K562 (cell line): ENCODE data around the gene RPE65. TPM values are rescaled to one million over a fixed set of nuclear protein-coding genes. Genes with fewer than 3 reads are reported as not detected.

Source experiments
- ASH1L ChIP-seq: fragments of 450-650 bp; IDR thresholded peaks from 2 replicates; pipeline ENCODE4 v1.6.1; 2018; ENCODE audit warnings: borderline replicate concordance, mild to moderate bottlenecking, low read depth; ENCODE audit not compliant: partially characterized antibody
- ATF6 ChIP-seq: sonication (generic); formaldehyde crosslinking; IDR thresholded peaks from 2 replicates; pipeline ENCODE4 v1.4.0; 2020; ENCODE audit warnings: mild to moderate bottlenecking, missing genetic modification reagents
- HMGN3 ChIP-seq: IDR thresholded peaks from 2 replicates; pipeline ENCODE4 v1.6.1; 2011; ENCODE audit warnings: borderline replicate concordance, low read depth, mild to moderate bottlenecking, mixed read lengths, low read length; ENCODE audit not compliant: insufficient read length; ENCODE audit errors: extremely low read depth
- LCOR ChIP-seq: sonication (generic); formaldehyde crosslinking; IDR thresholded peaks from 2 replicates; pipeline ENCODE4 v1.8.0; 2022; ENCODE audit warnings: mild to moderate bottlenecking, missing genetic modification reagents
- RBM25 ChIP-seq: fragments of 200-400 bp; formaldehyde crosslinking; IDR thresholded peaks from 2 replicates; pipeline ENCODE4 v1.6.1; 2018; ENCODE audit warnings: low read length, low read depth, moderate library complexity; ENCODE audit not compliant: severe bottlenecking
- TAF7 ChIP-seq: fragments of 450-650 bp; IDR thresholded peaks from 2 replicates; pipeline ENCODE4 v1.6.1; 2016; ENCODE audit warnings: missing genetic modification characterization, missing compliant biosample characterization
- ZKSCAN8 ChIP-seq: fragments of 200-800 bp; sonication (Bioruptor generic); IDR thresholded peaks from 2 replicates; pipeline ENCODE4 v1.6.1; 2016; ENCODE audit warnings: missing genetic modification characterization, missing compliant biosample characterization
- polyA plus RNA-seq, 8 experiments: library from polyadenylated mRNA; depleted of rRNA in 4 of 8; stranded (reverse) in 5 of 8; unstranded in 3 of 8; fragments of >200 nt; fragmentation: Nextera tagmentation in 2 of 8; fragmentation: Illumina TruSeq in 1 of 8; extraction: Ambion mirVana in 2 of 8; extraction: Trizol in 1 of 8; gene quantifications; 2 replicates each; pipeline versions ENCODE4 v1.2.1 to v1.2.3, GENCODE V29; 2011 to 2014; ENCODE audit warnings: inconsistent platforms in 1 of 8, missing spikeins in 1 of 8
- total RNA-seq, 7 experiments: library from RNA; depleted of rRNA in 6 of 7; stranded (reverse); fragments of >200 nt in 6 of 7; fragmentation: Illumina TruSeq in 2 of 7; extraction: Trizol in 2 of 7; gene quantifications; 2 replicates each; pipeline versions ENCODE4 v1.2.1 to v1.2.3, GENCODE V29; 2011 to 2021; ENCODE audit warnings: low replicate concordance in 1 of 7
- TF ChIP-seq, protein P1 (sequence below): sonication (generic); formaldehyde crosslinking; IDR thresholded peaks from 2 replicates; pipeline ENCODE4 v1.8.0; 2022; ENCODE audit warnings: missing genetic modification reagents, mild to moderate bottlenecking, moderate library complexity, borderline replicate concordance
- TF ChIP-seq, protein P2 (sequence below): fragments of 250-450 bp; sonication (Bioruptor Pico); IDR thresholded peaks from 2 replicates; pipeline ENCODE4 v1.8.0; 2021; ENCODE audit warnings: mild to moderate bottlenecking, moderate library complexity
- TF ChIP-seq, protein P3 (sequence below): sonication (generic); formaldehyde crosslinking; IDR thresholded peaks from 2 replicates; pipeline ENCODE4 v1.8.1; 2023; ENCODE audit warnings: mild to moderate bottlenecking, missing genetic modification reagents, moderate library complexity
- TF ChIP-seq, protein P4 (sequence below): fragments of 450-650 bp; formaldehyde crosslinking; IDR thresholded peaks from 2 replicates; pipeline ENCODE4 v1.4.0; 2020; ENCODE audit warnings: mild to moderate bottlenecking, mixed read lengths

RPE65 gene
- total and polyA plus RNA-seq, 9 of the 15 experiments (the other 6 are each of a cell fraction or from before 2014, with no cell fraction given) = 0.14 TPM; not detected in 8

GRCh38 chr1:68496680-68497357 is 47.1 kb upstream of the RPE65 start, which contains the start of gene DEPDC1 (continued):
- TF ChIP-seq, protein P1, sequence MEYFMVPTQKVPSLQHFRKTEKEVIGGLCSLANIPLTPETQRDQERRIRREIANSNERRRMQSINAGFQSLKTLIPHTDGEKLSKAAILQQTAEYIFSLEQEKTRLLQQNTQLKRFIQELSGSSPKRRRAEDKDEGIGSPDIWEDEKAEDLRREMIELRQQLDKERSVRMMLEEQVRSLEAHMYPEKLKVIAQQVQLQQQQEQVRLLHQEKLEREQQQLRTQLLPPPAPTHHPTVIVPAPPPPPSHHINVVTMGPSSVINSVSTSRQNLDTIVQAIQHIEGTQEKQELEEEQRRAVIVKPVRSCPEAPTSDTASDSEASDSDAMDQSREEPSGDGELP (CRISPR knock-in tag) = peak; percentile 91
- TF ChIP-seq, protein P2, sequence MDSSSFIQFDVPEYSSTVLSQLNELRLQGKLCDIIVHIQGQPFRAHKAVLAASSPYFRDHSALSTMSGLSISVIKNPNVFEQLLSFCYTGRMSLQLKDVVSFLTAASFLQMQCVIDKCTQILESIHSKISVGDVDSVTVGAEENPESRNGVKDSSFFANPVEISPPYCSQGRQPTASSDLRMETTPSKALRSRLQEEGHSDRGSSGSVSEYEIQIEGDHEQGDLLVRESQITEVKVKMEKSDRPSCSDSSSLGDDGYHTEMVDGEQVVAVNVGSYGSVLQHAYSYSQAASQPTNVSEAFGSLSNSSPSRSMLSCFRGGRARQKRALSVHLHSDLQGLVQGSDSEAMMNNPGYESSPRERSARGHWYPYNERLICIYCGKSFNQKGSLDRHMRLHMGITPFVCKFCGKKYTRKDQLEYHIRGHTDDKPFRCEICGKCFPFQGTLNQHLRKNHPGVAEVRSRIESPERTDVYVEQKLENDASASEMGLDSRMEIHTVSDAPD = 0 out of 2 replicates have a peak, but pooled peaks have one; percentile 17
- TF ChIP-seq TAF7 (tag) (peak; percentile 28; the same call in 1 of the 2 replicates), ATF6 (CRISPR knock-in tag) (0 out of 2 replicates have a peak, but pooled peaks have one; percentile 77), ASH1L (no peak), ZKSCAN8 (CRISPR knock-in tag) (no peak), RBM25 (peak; percentile 89), LCOR (CRISPR knock-in tag) (peak; percentile 94), HMGN3 (peak; percentile 83)
- TF ChIP-seq, protein P3, sequence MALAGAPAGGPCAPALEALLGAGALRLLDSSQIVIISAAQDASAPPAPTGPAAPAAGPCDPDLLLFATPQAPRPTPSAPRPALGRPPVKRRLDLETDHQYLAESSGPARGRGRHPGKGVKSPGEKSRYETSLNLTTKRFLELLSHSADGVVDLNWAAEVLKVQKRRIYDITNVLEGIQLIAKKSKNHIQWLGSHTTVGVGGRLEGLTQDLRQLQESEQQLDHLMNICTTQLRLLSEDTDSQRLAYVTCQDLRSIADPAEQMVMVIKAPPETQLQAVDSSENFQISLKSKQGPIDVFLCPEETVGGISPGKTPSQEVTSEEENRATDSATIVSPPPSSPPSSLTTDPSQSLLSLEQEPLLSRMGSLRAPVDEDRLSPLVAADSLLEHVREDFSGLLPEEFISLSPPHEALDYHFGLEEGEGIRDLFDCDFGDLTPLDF (CRISPR knock-in tag) = peak; percentile 68; the same call in 1 of the 2 replicates
- TF ChIP-seq, protein P4, sequence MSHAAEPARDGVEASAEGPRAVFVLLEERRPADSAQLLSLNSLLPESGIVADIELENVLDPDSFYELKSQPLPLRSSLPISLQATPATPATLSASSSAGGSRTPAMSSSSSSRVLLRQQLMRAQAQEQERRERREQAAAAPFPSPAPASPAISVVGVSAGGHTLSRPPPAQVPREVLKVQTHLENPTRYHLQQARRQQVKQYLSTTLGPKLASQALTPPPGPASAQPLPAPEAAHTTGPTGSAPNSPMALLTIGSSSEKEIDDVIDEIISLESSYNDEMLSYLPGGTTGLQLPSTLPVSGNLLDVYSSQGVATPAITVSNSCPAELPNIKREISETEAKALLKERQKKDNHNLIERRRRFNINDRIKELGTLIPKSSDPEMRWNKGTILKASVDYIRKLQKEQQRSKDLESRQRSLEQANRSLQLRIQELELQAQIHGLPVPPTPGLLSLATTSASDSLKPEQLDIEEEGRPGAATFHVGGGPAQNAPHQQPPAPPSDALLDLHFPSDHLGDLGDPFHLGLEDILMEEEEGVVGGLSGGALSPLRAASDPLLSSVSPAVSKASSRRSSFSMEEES (CRISPR knock-in tag) = peak; percentile 100
